Measurements from ENCODE around the gene CRYBG2. TPM values are rescaled to one million over a fixed set of nuclear protein-coding genes. Genes with fewer than 3 reads are reported as not detected.
"Not testable (repeated sequence)": the region's sequence is repeated elsewhere in the genome, so short reads cannot be mapped to it uniquely, and the experiment has no call there.

CRYBG2 gene
- total RNA-seq, 1 donor from 2014 or later: 13.7 TPM

- no peak for DNase-seq
Measured at GRCh38 chr1:26318338-26319064, 35.4 kb downstream of the CRYBG2 start.

DNA sequence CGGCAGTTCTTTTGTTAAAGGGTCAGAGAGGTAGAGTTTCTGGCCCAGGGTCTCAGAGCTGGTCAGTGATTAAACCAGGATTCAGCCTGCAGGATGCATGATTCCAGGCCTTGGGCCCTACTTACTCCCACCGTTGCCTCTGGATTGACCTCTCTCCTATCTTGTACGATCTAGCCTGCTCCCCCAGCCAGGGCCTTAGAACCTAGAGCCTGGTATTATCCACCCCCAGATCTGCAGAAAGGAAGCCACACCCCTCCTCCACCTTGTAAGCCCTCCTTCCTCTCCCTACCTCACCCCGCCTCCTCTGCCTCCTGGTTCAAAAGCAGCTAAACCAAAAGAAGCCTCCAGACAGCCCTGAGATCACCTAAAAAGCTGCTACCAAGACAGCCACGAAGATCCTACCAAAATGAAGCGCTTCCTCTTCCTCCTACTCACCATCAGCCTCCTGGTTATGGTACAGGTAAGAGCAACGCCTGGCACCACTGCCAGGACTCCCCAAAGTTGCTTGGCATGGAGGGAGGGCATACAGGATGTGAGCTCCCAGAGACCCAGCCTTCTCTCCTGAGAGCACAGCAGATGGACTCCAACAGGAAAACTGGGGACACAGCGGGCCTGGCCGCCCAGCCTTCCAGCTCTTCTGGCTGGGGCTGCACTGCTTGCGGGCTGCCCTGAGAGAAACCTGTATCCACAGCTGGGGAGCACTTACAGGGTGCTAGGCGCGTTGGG lies 36.2 kb downstream of the CRYBG2 start, which contains the start of gene CD52:
TSS of gene CD52 (plus strand) at position 347 of the 726 bp plus-strand sequence. CDS start at position 407, 60 bp downstream.
- no peak for DNase-seq

DNA sequence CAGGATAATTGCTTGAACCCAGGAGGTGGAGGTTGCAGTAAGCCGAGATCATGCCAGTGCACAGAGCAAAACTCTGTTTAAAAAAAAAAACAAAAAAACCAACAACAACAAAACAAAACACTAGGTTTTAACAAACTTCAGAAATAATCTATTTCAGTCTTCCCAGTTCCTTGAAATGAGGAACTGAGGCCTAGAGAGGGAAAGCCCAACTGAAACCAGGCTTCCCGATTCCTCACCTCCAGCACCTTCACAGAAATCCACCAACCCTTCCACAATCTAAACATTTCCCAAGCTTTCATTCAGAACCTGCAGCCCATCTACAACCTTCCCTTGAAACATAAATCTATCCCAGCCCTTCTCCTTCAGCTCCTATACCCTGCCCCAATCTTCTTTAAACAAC lies 36.8 kb downstream of the CRYBG2 start:
- no peak for DNase-seq

GRCh38 chr1:26315874-26316850 lies 37.8 kb downstream of the CRYBG2 start:
- DNase-seq: no peak

DNA sequence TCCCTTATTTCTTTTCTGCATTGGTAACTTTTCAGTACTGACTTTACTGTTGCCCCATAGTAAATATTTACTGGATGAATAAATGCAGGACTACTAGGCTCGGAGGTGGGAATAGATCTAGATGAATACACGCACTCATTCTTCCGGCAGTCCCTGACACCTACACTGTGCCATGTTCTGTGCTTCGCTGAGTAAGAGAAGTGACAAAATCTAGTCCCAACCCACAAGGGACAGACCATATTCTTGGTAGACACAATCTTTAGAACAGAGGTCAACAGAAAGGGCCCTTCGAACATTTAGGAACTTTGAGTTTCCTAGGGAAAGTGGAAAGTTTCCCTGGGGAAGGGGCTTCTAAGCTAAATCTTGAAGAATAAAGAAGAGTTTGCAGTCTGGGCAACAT lies 39.4 kb downstream of the CRYBG2 start:
- DNase-seq: no peak

DNA sequence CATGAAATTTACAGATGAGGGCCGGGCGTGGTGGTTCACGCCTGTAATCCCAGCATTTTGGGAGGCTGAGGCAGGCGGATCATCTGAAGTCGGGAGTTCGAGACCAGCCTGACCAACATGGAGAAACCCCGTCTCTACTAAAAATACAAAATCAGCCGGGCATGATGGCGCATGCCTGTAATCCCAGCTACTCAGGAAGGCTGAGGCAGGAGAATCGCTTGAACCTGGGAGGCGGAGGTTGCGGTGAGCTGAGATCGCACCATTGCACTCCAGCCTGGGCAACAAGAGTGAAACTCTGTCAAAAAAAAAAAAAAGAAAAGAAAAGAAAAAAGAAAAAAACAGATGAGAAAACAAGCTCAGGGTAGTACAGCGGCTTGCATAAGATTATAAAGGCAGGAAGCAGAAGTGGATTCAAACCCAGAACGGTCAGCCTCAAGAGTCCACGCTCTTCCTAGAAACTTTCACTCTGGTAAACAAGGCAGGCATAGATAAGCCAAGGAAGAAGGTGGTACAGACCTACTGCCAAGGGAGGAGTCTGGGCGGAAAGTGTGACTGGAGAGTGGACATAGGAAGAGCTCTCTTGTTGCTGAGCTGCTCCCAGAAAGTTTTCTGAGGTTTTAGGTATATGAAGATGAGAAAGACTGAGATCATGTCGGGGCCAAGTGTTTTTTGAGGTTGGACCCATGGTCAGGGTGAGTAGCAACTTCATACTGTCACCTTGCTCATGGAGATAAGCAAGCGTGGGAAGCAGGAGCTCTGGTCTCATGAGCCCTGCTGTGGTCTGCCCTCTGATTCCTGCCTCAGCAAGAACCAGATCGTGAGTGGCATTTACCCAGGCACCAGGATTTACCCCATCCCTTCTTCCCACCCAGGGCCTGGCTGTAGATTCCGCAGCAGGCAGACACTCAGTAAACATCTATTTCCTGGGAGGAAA lies 45.7 kb downstream of the CRYBG2 start:
- DNase-seq: not testable (repeated sequence)

DNA sequence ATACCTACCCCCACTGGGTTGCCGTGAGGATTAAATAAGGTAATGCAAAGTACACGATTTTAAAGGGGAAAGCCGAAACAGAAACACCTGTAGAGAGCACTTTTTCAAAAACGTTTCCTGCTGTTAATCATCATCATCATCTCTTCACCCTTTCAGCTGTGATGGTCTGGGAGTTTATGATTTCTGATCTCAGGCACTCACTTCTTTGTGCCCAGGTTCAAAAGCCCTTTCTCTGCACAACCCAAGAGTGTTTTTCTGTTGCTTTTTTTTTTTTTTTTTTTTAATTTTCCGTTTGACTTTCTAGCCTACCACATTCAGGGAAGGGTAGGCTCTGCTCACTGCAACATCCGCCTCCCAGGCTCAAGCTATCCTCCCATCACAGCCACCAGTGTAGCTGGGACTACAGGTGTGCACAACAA lies 46.6 kb downstream of the CRYBG2 start:
- DNase-seq: no peak

DNA sequence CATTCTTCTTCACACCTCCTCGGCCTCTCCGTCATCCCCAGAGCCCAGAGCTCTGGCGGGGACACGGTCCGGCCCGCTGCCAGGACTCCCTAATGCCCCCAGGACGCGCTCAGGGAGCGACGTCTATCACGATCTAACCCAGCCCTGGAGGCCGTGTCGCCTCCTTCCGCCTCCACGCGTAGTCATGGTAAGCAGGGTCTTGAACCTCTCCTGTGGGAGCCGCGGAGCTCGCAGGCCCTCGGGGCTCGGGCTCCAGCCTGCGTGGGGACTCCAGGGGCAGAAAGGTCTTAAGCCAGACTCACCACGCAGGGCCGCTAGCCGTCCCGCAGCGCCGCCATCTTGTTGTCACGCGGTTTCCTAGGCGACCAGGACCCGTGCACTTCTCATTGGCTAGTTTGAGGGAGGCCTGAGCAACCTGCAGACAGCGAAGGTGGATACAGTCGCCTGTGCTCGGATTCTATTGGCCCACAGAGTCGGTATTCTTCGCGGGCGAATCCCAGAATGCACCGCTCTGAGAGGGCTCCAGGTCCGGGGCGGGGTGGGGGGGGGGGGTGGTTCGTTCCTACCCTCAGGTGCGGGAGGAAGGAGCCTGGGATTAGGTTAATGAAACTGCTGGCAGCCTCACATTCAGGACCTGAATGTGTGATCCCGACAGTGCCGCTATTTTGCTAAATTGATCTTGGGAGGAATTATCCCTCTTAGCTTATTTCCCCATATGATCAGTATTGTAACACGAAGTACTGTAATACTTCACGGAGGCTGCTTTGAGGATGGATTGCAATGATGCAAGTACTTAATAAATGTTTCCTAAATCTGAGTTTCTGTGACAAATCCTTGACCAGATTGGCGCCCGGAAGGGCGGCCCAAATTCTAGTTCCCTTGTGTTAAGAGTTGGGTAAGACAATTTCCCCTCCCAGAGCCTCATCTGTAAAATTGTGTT lies 47.4 kb downstream of the CRYBG2 start, which contains the start of gene UBXN11:
TSS of gene UBXN11 (minus strand) at position 347 of the 940 bp plus-strand sequence. CDS start 3,753 bp downstream, outside the sequence.
- DNase-seq: peak; percentile 96

GRCh38 chr1:26305667-26306289 lies 48.2 kb downstream of the CRYBG2 start:
- no peak for DNase-seq

DNA sequence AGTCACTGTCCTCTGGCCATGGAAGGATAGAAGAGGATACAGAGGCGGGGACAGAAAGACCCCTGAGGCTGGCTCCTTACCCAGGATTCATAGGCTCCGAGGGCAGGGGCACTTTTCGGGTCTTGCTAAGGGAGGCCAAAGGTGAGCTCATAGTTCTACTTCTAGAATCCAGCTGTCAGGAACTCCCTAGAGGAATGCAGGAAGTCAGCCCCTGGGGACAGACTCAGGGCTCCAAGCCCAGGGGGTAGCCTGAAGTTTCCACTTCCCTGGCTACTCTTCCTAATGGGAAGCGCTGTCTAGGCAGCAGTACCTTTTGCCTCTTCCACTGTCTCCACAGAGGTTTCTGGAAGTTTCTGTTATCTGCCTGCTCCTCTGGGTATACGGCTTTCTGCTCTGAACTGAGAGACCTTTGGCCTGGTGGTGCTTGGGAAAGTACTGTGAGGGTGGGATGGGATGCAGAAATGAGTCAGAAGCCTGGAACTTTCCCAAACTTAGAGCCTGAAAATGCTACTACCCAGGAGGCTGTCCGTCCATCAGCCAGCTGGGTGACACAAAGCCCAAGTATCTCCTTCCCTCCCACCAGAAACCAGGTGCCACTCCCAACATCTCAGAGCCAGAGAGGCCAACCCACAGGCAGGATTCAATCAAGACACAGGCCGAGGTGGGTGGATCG lies 51.1 kb downstream of the CRYBG2 start:
- DNase-seq: no peak

- DNase-seq: no peak
Measured at GRCh38 chr1:26300578-26301275, 53.2 kb downstream of the CRYBG2 start.

GRCh38 chr1:26297791-26298124 lies 56.2 kb downstream of the CRYBG2 start:
- DNase-seq: no peak

- DNase-seq: no peak
Measured at GRCh38 chr1:26297057-26297790, 56.7 kb downstream of the CRYBG2 start.

- no peak for DNase-seq
Measured at GRCh38 chr1:26296340-26297056, 57.4 kb downstream of the CRYBG2 start.

DNA sequence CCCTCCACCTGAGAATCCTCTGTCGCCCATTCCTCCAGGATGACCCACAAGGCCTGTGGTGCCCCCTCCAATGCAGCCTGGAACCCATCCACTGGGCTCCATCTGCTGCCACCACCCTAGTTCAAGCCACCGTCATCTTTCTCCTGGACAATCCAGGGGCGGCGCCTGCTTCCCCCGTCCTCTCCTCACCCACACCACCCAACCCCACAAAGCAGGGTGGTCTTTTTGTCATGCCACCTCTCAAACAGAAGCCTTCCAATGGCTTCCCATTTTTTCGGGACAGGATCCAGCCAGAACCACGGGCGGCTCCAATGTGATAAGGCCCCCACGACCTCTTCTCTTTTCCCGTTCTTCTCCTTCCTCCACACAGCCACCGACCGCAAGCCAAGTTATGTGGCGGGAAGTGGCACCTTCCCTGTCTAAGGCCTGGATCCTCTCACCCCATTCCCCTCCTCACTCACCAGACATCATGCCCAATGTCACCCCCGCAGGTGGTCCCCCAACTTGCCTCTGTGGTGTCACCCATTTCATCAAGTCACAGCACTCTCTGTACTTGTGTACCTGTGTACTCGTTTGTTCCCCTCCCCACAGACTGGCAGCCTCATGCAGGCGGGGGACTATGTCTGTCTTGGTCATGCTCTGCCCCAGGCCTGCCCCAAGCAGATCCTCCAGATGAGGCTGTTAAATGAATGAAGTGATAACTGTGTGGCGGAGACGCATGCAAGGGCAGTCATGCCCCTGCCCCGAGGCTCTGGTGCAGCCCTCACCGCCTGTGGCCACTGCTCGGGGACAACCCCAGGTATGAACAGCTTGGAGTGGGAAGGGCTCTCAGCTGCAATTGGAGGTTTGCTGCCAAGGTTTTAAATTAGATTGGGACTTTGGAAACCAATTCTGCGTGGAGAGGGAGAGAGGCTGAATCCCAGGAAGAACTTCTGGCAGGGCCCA lies 58.5 kb downstream of the CRYBG2 start:
- DNase-seq: no peak

All from tongue (tissue), 2 donors.